ENCODE results near the gene LRRC3C. TPM values are rescaled to one million over a fixed set of nuclear protein-coding genes. Genes with fewer than 3 reads are reported as not detected.
A peak's percentile ranks its signal among the peaks of the same experiment; 100 is the strongest.

The LRRC3C gene
- total RNA-seq, 2 experiments from 2014 or later, result not detected

GRCh38 chr17:39980351-39981206 is 53.0 kb downstream of the LRRC3C start, which contains the start of gene PSMD3:
Gene PSMD3, plus strand, starts transcription at chr17:39980807. Its CDS starts 164 bp downstream, at chr17:39980971.
- ATAC-seq (ENCODE audit: low read depth), result peak; percentile 94
- POLR2A ChIA-PET, result interaction anchor here (0.6 to 2.7 kb wide), 31 partner anchors 9 to 519 kb away, joined by 3 to 23 read pairs (median 4); partner anchors contain the start of genes CDK12, IKZF3, LRRC3C and MIEN1
- Mint-ChIP-seq H3K4me3 (peak within 1 kb of the TSS; percentile 97), H3K4me1 (peaks cover 27% of the 10 kb centered on the region), H3K9me3 (no peaks in the 10 kb centered on the region), H3K36me3 (peaks cover 3% of the 10 kb centered on the region), H3K27me3 (peaks cover 22% of the 10 kb centered on the region), H3K27ac (peak within 1 kb of the TSS; percentile 94)
- peak; percentile 94 for DNase-seq

GRCh38 chr17:39981207-39981741 is 53.7 kb downstream of the LRRC3C start:
- H3K9me3 Mint-ChIP-seq, result no peaks in the 10 kb centered on the region
- no peak for DNase-seq
- peaks cover 5% of the 10 kb centered on the region for H3K36me3 Mint-ChIP-seq
- ATAC-seq (ENCODE audit: low read depth), result no peak
- H3K27ac Mint-ChIP-seq, result peak overlapping the region; percentile 94
- H3K4me3 Mint-ChIP-seq, result peak overlapping the region; percentile 97
- peaks cover 27% of the 10 kb centered on the region for H3K4me1 Mint-ChIP-seq
- POLR2A ChIA-PET, result interaction anchor here (0.7 to 2.2 kb wide), 21 partner anchors 8 to 520 kb away, joined by 3 to 23 read pairs (median 4); partner anchors contain the start of genes CDK12, IKZF3, LRRC3C and MSL1
- peaks cover 18% of the 10 kb centered on the region for H3K27me3 Mint-ChIP-seq

GRCh38 chr17:39981766-39982375 is 54.3 kb downstream of the LRRC3C start:
- Mint-ChIP-seq H3K4me1 (peaks cover 27% of the 10 kb centered on the region), H3K4me3 (peak overlapping the region; percentile 97), H3K27me3 (peaks cover 13% of the 10 kb centered on the region), H3K36me3 (peaks cover 7% of the 10 kb centered on the region), H3K27ac (peak overlapping the region; percentile 94), H3K9me3 (no peaks in the 10 kb centered on the region)
- ATAC-seq (ENCODE audit: low read depth) (no peak), DNase-seq (no peak)
- POLR2A ChIA-PET, result interaction anchor here (0.6 to 1.1 kb wide), 2 partner anchors 45 to 121 kb away, joined by 3 to 4 read pairs; no protein-coding TSS in a partner anchor

- no peak overlapping the region for H3K4me3 Mint-ChIP-seq
- ATAC-seq (ENCODE audit: low read depth) (no peak), DNase-seq (no peak)
- no peak overlapping the region for H3K27ac Mint-ChIP-seq
- no peaks in the 10 kb centered on the region for H3K9me3 Mint-ChIP-seq
- peaks cover 2% of the 10 kb centered on the region for H3K4me1 Mint-ChIP-seq
- POLR2A ChIA-PET, result interaction anchor here (0.5 kb wide), 1 partner anchor 161 kb away, joined by 3 read pairs; no protein-coding TSS in a partner anchor
- no peaks in the 10 kb centered on the region for H3K27me3 Mint-ChIP-seq
- H3K36me3 Mint-ChIP-seq, result peaks cover 24% of the 10 kb centered on the region
These were observed 60.8 kb downstream of the LRRC3C start for GRCh38 chr17:39988206-39988810.

GRCh38 chr17:39994448-39994847 is 66.9 kb downstream of the LRRC3C start:
- no peak for DNase-seq
- no peak overlapping the region for H3K27ac Mint-ChIP-seq
- no peak for ATAC-seq (ENCODE audit: low read depth)
- H3K4me3 Mint-ChIP-seq, result no peak overlapping the region
- H3K4me1 Mint-ChIP-seq, result no peaks in the 10 kb centered on the region
- no peaks in the 10 kb centered on the region for H3K27me3 Mint-ChIP-seq
- POLR2A ChIA-PET, result no interaction called here
- no peaks in the 10 kb centered on the region for H3K9me3 Mint-ChIP-seq
- H3K36me3 Mint-ChIP-seq, result peaks cover 28% of the 10 kb centered on the region

Other genes with a start within 250 kb of the LRRC3C start
- gene PGAP3, start 239.7 kb upstream of the LRRC3C start, total RNA-seq, result 10 to 100 TPM; 18.3 to 23.9 TPM
- 1 to 10 TPM; 6.4 to 6.6 TPM for gene ERBB2, start 227.7 kb upstream of the LRRC3C start, total RNA-seq
- 10 to 100 TPM; 38.1 to 38.6 TPM for gene MIEN1, start 197.2 kb upstream of the LRRC3C start, total RNA-seq
- gene GRB7, start 189.8 kb upstream of the LRRC3C start, total RNA-seq, result under 1 TPM; 0.37 to 0.61 TPM
- 10 to 100 TPM; 78.5 to 83.5 TPM for gene IKZF3, start 63.4 kb upstream of the LRRC3C start, total RNA-seq
- under 1 TPM in 1 of 2 experiments, not detected in 1; 0.14 TPM for gene ZPBP2, start 59.5 kb upstream of the LRRC3C start, total RNA-seq
- gene GSDMB, start 9.1 kb upstream of the LRRC3C start, total RNA-seq, result 10 to 100 TPM; 67.0 to 69.8 TPM
- gene ORMDL3, start 131 bp upstream of the LRRC3C start, total RNA-seq, result 100 to 1,000 TPM; 149 to 159 TPM
- under 1 TPM in 1 of 2 experiments, not detected in 1; 0.26 TPM for gene GSDMA, start 35.3 kb downstream of the LRRC3C start, total RNA-seq
- 10 to 100 TPM; 82.5 to 87.9 TPM for gene PSMD3, start 53.1 kb downstream of the LRRC3C start, total RNA-seq
- gene CSF3, start 87.7 kb downstream of the LRRC3C start, total RNA-seq, result not detected
- gene MED24, start 126.7 kb downstream of the LRRC3C start, total RNA-seq, result 10 to 100 TPM; 87.0 to 89.9 TPM
- 10 to 100 TPM; 19.9 to 20.3 TPM for gene THRA, start 135.2 kb downstream of the LRRC3C start, total RNA-seq
- 1 to 10 TPM; 5.0 to 5.8 TPM for gene NR1D1, start 172.9 kb downstream of the LRRC3C start, total RNA-seq
- 100 to 1,000 TPM; 107 to 110 TPM for gene MSL1, start 194.2 kb downstream of the LRRC3C start, total RNA-seq
- gene CASC3, start 212.8 kb downstream of the LRRC3C start, total RNA-seq, result 100 to 1,000 TPM; 100 to 101 TPM
- 1 to 10 TPM; 4.9 to 5.4 TPM for gene RAPGEFL1, start 249.7 kb downstream of the LRRC3C start, total RNA-seq